K562 (cell line): ENCODE data around the gene FANCD2. TPM values are rescaled to one million over a fixed set of nuclear protein-coding genes. Genes with fewer than 3 reads are reported as not detected.

ENCODE experiments used
- CEBPG ChIP-seq, 3 experiments: fragments of 200-800 bp in 1 of 3; sonication (Bioruptor generic) in 1 of 3; sonication (generic) in 1 of 3; formaldehyde crosslinking in 1 of 3; IDR thresholded peaks in 2 of 3; conservative IDR thresholded peaks in 1 of 3; 2 replicates each; pipeline versions ENCODE4 v1.6.1 to v1.8.0; 2016 to 2022; ENCODE audit warnings: missing compliant biosample characterization in 2 of 3, missing genetic modification characterization in 2 of 3, mild to moderate bottlenecking in 1 of 3, missing genetic modification reagents in 1 of 3
- DPF2 ChIP-seq: fragments of 450-650 bp; IDR thresholded peaks from 2 replicates; pipeline ENCODE4 v1.6.1; 2016
- HBP1 ChIP-seq: fragments of 450-650 bp; formaldehyde crosslinking; IDR thresholded peaks from 2 replicates; pipeline ENCODE4 v1.4.0; 2022; ENCODE audit warnings: missing genetic modification characterization
- ID3 ChIP-seq, 2 experiments: fragments of 250-450 bp in 1 of 2; fragments of 450-650 bp in 1 of 2; sonication (Bioruptor Pico) in 1 of 2; IDR thresholded peaks; 2 replicates each; pipeline versions ENCODE4 v1.6.1 to v1.8.0; 2016 to 2021; ENCODE audit warnings: mild to moderate bottlenecking in 2 of 2, moderate library complexity in 2 of 2, missing compliant biosample characterization in 1 of 2, missing genetic modification characterization in 1 of 2
- L3MBTL2 ChIP-seq: fragments of 450-650 bp; IDR thresholded peaks from 2 replicates; pipeline ENCODE4 v1.6.1; 2016; ENCODE audit warnings: mild to moderate bottlenecking, moderate library complexity
- MAFK ChIP-seq: IDR thresholded peaks from 2 replicates; pipeline ENCODE4 v1.6.1; 2011; ENCODE audit warnings: low read length, improper control_type of control experiment
- MTA3 ChIP-seq: fragments of 450-650 bp; formaldehyde crosslinking; IDR thresholded peaks from 2 replicates; pipeline ENCODE4 v1.6.1; 2017; ENCODE audit warnings: mild to moderate bottlenecking, borderline replicate concordance
- MYC ChIP-seq, 2 experiments: fragments of 250-450 bp in 1 of 2; sonication (Bioruptor Pico) in 1 of 2; IDR thresholded peaks; 2 replicates each; pipeline versions ENCODE4 v1.5.1 to v1.6.1; 2012 to 2021; ENCODE audit warnings: low read depth in 2 of 2, borderline replicate concordance in 1 of 2, improper control_type of control experiment in 1 of 2, low read length in 1 of 2, mild to moderate bottlenecking in 1 of 2, moderate library complexity in 1 of 2
- NFRKB ChIP-seq: fragments of 450-650 bp; IDR thresholded peaks from 2 replicates; pipeline ENCODE4 v1.6.1; 2016; ENCODE audit warnings: low read depth
- NR2C1 ChIP-seq, 2 experiments: fragments of 450-650 bp; IDR thresholded peaks; 2 replicates each; pipeline ENCODE4 v1.6.1; 2017; ENCODE audit warnings: mild to moderate bottlenecking in 2 of 2, antibody characterized with exemption in 1 of 2, inconsistent platforms in 1 of 2, missing compliant biosample characterization in 1 of 2, missing genetic modification characterization in 1 of 2
- PKNOX1 ChIP-seq: fragments of 450-650 bp; IDR thresholded peaks from 2 replicates; pipeline ENCODE4 v1.6.1; 2016
- RBM34 ChIP-seq: fragments of 200-400 bp; formaldehyde crosslinking; IDR thresholded peaks from 2 replicates; pipeline ENCODE4 v1.6.1; 2018; ENCODE audit warnings: low read length, borderline replicate concordance; ENCODE audit not compliant: insufficient read depth
- SAFB ChIP-seq: fragments of 200-400 bp; formaldehyde crosslinking; IDR thresholded peaks from 2 replicates; pipeline ENCODE4 v1.6.1; 2017; ENCODE audit warnings: low read depth, low read length, borderline replicate concordance
- SIRT6 ChIP-seq: IDR thresholded peaks from one replicate; pipeline ENCODE4 v1.6.1; 2012; ENCODE audit warnings: low read depth, mild to moderate bottlenecking, control low read depth, inconsistent platforms, low read length, moderate library complexity
- TCF3 ChIP-seq: sonication (generic); formaldehyde crosslinking; IDR thresholded peaks from 2 replicates; pipeline ENCODE4 v1.4.0; 2020; ENCODE audit warnings: mild to moderate bottlenecking, missing genetic modification reagents
- ZBTB9 ChIP-seq: fragments of 450-650 bp; formaldehyde crosslinking; IDR thresholded peaks from 2 replicates; pipeline ENCODE4 v1.4.0; 2020; ENCODE audit warnings: mild to moderate bottlenecking, moderate library complexity
- ZNF134 ChIP-seq: fragments of 250-450 bp; sonication (Bioruptor Pico); conservative IDR thresholded peaks from 2 replicates; pipeline ENCODE4 v1.4.0; 2020
- ZNF175 ChIP-seq: fragments of 200-800 bp; sonication (Bioruptor generic); IDR thresholded peaks from 2 replicates; pipeline ENCODE4 v1.6.1; 2016; ENCODE audit warnings: low read depth, mild to moderate bottlenecking, missing genetic modification characterization, missing compliant biosample characterization
- ZNF354B ChIP-seq: fragments of 250-450 bp; sonication (Bioruptor Pico); IDR thresholded peaks from 2 replicates; pipeline ENCODE4 v1.4.0; 2020
- ZNF512 ChIP-seq: IDR thresholded peaks from 2 replicates; pipeline ENCODE4 v1.6.1; 2016; ENCODE audit warnings: missing genetic modification characterization, missing compliant biosample characterization
- polyA plus RNA-seq, 8 experiments: library from polyadenylated mRNA; depleted of rRNA in 4 of 8; stranded (reverse) in 5 of 8; unstranded in 3 of 8; fragments of >200 nt; fragmentation: Nextera tagmentation in 2 of 8; fragmentation: Illumina TruSeq in 1 of 8; extraction: Ambion mirVana in 2 of 8; extraction: Trizol in 1 of 8; gene quantifications; 2 replicates each; pipeline versions ENCODE4 v1.2.1 to v1.2.3, GENCODE V29; 2011 to 2014; ENCODE audit warnings: inconsistent platforms in 1 of 8, missing spikeins in 1 of 8
- total RNA-seq, 7 experiments: library from RNA; depleted of rRNA in 6 of 7; stranded (reverse); fragments of >200 nt in 6 of 7; fragmentation: Illumina TruSeq in 2 of 7; extraction: Trizol in 2 of 7; gene quantifications; 2 replicates each; pipeline versions ENCODE4 v1.2.1 to v1.2.3, GENCODE V29; 2011 to 2021; ENCODE audit warnings: low replicate concordance in 1 of 7

FANCD2 gene
- total and polyA plus RNA-seq, 9 of the 15 experiments (the other 6 are each of a cell fraction or from before 2014, with no cell fraction given): 59.4 to 137 (median 96.1) TPM

GRCh38 chr3:9978710-9979305 lies 47.4 kb upstream of the FANCD2 start (continued):
- TF ChIP-seq ZNF175 (peak; percentile 42; the same call in 1 of the 2 replicates), CEBPG (CRISPR knock-in tag; IDR thresholded peaks at IDR 0.05) (no peak), CEBPG (tag; conservative IDR thresholded peaks at IDR 0.05 in 1 of 2, IDR thresholded peaks at IDR 0.05 in 1 of 2) (no peak), TCF3 (CRISPR knock-in tag) (peak; percentile 96), L3MBTL2 (peak; percentile 53; the same call in 1 of the 2 replicates), SAFB (no peak), NFRKB (peak; percentile 83; the same call in 1 of the 2 replicates), NR2C1 (IDR thresholded peaks at IDR 0.05) (no peak), NR2C1 (tag; IDR thresholded peaks at IDR 0.05) (0 out of 2 replicates have a peak, but pooled peaks have one; percentile 14), ZNF354B (0 out of 2 replicates have a peak, but pooled peaks have one; percentile 54), ZBTB9 (CRISPR knock-in tag) (no peak), RBM34 (no peak), PKNOX1 (peak; percentile 16; the same call in 1 of the 2 replicates), MTA3 (peak; percentile 80), HBP1 (CRISPR knock-in tag) (no peak), MAFK (no peak), MYC (IDR thresholded peaks at IDR 0.05; ENCODE audit: low read depth, low read length) (no peak), MYC (CRISPR knock-in tag; IDR thresholded peaks at IDR 0.05; ENCODE audit: borderline replicate concordance, low read depth) (no peak), SIRT6 (no peak), ZNF134 (CRISPR knock-in tag) (no peak), DPF2 (peak; percentile 96), ID3 (CRISPR knock-in tag; IDR thresholded peaks at IDR 0.05) (no peak), ID3 (tag; IDR thresholded peaks at IDR 0.05) (peak; percentile 72; the same call in 1 of the 2 replicates), ZNF512 (tag) (no peak)
